Ascending aorta (tissue), 2 donors: ENCODE data around the gene MRFAP1. TPM values are rescaled to one million over a fixed set of nuclear protein-coding genes. Genes with fewer than 3 reads are reported as not detected.

ENCODE experiments used
- DNase-seq, 2 donors: peaks; one replicate each; pipeline ENCODE4 v3.0.0-alpha.2; 2019; ENCODE audit warnings: low spot score in 2 of 2
- H3K27ac ChIP-seq, 2 donors: fragments of 200-600 bp; sonication (generic); one replicate each; pipeline ENCODE4 v1.5.1; 2016 to 2017; ENCODE audit warnings: mild to moderate bottlenecking in 1 of 2
- H3K27me3 ChIP-seq: fragments of 200-600 bp; sonication (generic); one replicate; pipeline ENCODE4 v1.5.1; 2017
- H3K36me3 ChIP-seq, 2 donors: fragments of 200-600 bp; sonication (generic); one replicate each; pipeline ENCODE4 v1.5.1; 2016
- H3K4me1 ChIP-seq, 2 donors: fragments of 200-600 bp; sonication (generic); one replicate each; pipeline ENCODE4 v1.5.1; 2016 to 2017; ENCODE audit warnings: mild to moderate bottlenecking in 1 of 2
- H3K4me3 ChIP-seq, 2 donors: fragments of 200-600 bp; sonication (generic); one replicate each; pipeline ENCODE4 v1.5.1; 2016 to 2017; ENCODE audit warnings: mild to moderate bottlenecking in 1 of 2
- H3K9me3 ChIP-seq, 2 donors: fragments of 200-600 bp; sonication (generic); one replicate each; pipeline ENCODE4 v1.5.1; 2016
- intact Hi-C: fragments of 100-400 bp; cut with DNase I; formaldehyde crosslinking; loops from one replicate; pipeline ENCODE4 v1.15.1; 2023
- total RNA-seq: library from RNA; depleted of rRNA; stranded (reverse); fragments of >200 nt; gene quantifications from one replicate; pipeline ENCODE4 v1.1.0, GENCODE V29; 2016
- TF ChIP-seq, protein P1 (sequence below), 3 experiments: fragments of 200-600 bp in 2 of 3; fragments of 450-650 bp in 1 of 3; sonication (generic) in 2 of 3; IDR thresholded peaks; one replicate each; pipeline ENCODE4 v1.5.1; 2016 to 2019; ENCODE audit warnings: antibody characterized with exemption in 3 of 3, mild to moderate bottlenecking in 1 of 3, moderate library complexity in 1 of 3

Gene MRFAP1
- total RNA-seq, 1 donor from 2014 or later = 109 TPM

DNA sequence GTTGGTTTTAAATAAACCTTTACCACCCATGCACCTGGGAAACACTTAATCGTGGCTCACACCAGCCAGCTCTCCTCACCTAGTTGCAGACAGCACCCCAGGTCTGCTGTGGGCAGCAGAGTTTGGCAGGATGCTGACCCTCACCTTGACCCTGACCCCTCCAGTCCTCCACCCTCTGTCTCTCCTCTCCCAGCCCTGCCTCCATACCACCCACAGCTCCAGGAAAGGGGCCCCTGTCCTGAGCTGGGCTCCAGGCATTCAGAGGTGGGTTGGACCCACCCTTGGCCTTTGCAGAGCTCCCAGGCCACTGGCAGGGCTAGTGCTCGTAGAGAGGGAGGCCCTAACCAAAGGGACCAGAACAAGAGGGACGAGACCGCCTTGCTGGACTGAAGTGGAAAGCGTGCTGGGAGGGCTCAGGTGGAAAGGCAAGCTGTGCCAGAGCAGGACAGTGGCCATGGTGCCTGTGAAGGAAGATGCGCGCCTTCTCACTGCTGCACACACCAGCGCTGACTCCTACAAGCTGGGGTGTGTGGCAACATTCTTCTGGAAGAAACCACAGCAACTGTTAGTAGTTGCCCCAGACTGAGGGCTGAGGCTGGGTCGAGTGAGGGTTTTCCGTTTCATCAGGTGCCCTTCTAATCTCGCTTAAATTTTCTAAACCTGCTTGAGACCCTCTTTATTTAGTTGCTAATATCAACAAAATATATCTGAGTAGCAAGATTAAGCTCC lies 42.5 kb downstream of the MRFAP1 start:
- Histone ChIP-seq H3K4me3 (no peak overlapping the region), H3K27me3 (no peaks in the 10 kb centered on the region), H3K36me3 (peaks cover 0 to 8% of the 10 kb centered on the region in 2 donors), H3K27ac (no peak overlapping the region), H3K9me3 (no peaks in the 10 kb centered on the region), H3K4me1 (no peaks in the 10 kb centered on the region)
- intact Hi-C loops = no loop called here
- no peak for DNase-seq
- TF ChIP-seq, protein P1, sequence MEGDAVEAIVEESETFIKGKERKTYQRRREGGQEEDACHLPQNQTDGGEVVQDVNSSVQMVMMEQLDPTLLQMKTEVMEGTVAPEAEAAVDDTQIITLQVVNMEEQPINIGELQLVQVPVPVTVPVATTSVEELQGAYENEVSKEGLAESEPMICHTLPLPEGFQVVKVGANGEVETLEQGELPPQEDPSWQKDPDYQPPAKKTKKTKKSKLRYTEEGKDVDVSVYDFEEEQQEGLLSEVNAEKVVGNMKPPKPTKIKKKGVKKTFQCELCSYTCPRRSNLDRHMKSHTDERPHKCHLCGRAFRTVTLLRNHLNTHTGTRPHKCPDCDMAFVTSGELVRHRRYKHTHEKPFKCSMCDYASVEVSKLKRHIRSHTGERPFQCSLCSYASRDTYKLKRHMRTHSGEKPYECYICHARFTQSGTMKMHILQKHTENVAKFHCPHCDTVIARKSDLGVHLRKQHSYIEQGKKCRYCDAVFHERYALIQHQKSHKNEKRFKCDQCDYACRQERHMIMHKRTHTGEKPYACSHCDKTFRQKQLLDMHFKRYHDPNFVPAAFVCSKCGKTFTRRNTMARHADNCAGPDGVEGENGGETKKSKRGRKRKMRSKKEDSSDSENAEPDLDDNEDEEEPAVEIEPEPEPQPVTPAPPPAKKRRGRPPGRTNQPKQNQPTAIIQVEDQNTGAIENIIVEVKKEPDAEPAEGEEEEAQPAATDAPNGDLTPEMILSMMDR (IDR thresholded peaks at IDR 0.05) = no peak

DNA sequence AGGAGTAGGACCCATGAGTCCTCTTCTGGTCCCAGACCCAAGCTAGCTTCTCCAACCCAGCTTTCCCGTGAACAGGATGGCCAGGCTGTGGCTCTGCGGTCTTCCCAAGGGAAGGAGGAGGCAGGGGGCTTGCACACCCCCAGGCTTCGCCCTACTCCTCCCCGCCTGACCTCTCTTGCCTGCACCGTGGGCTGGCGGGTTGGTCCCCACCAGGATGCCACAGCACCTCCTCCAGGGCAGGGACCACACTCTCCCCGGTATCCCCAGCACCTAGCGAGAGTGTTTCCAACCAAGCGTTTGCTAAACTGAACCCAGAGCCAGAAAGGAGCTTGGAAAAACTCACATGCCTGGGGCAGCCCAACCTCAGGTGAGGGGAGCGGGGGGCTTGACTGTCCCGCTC lies 44.2 kb downstream of the MRFAP1 start:
- no peaks in the 10 kb centered on the region for H3K9me3 ChIP-seq
- H3K27me3 ChIP-seq = no peaks in the 10 kb centered on the region
- TF ChIP-seq, protein P1 (IDR thresholded peaks at IDR 0.05) = no peak
- H3K36me3 ChIP-seq = peaks cover 0 to 8% of the 10 kb centered on the region in 2 donors
- intact Hi-C loops = no loop called here
- H3K4me3 ChIP-seq = no peak overlapping the region
- no peak overlapping the region for H3K27ac ChIP-seq
- DNase-seq = no peak
- no peaks in the 10 kb centered on the region for H3K4me1 ChIP-seq

DNA sequence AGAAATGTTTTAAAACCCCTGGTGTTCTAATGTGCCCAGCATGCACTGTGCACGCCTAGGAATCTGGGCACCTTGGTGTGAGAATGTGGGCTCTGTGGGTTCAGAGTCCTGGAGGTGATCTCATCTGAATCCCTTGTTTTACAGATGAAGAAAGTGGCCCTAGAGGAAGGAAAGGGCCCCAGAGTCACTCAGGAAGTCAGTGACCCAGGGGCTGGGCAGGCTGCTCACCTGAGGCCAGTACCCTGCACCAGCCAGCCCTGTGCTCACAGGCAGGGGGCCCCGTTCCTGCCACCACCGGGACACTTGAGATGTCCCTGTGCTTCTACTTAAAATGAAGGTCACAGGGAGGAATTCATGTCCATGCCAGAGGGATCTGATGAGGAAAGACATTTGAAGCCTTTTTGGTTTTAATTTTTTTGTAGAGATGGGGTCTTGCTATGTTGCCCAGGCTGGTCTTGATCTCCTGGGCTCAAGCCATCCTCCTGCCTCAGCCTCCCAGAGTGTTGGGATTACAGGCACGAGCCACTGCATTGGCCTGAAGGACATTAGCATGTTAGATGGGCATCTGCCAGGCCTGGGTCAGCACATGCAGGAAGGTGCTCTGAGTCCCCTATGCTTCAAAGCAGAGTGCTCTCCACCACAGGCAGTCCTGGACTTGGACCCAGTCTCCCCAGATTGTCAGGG lies 45.8 kb downstream of the MRFAP1 start:
- H3K36me3 ChIP-seq = no peaks in the 10 kb centered on the region
- intact Hi-C loops = no loop called here
- no peaks in the 10 kb centered on the region for H3K4me1 ChIP-seq
- H3K27ac ChIP-seq = no peak overlapping the region
- TF ChIP-seq, protein P1 (IDR thresholded peaks at IDR 0.05) = no peak
- DNase-seq = no peak
- no peak overlapping the region for H3K4me3 ChIP-seq
- H3K9me3 ChIP-seq = no peaks in the 10 kb centered on the region
- no peaks in the 10 kb centered on the region for H3K27me3 ChIP-seq

DNA sequence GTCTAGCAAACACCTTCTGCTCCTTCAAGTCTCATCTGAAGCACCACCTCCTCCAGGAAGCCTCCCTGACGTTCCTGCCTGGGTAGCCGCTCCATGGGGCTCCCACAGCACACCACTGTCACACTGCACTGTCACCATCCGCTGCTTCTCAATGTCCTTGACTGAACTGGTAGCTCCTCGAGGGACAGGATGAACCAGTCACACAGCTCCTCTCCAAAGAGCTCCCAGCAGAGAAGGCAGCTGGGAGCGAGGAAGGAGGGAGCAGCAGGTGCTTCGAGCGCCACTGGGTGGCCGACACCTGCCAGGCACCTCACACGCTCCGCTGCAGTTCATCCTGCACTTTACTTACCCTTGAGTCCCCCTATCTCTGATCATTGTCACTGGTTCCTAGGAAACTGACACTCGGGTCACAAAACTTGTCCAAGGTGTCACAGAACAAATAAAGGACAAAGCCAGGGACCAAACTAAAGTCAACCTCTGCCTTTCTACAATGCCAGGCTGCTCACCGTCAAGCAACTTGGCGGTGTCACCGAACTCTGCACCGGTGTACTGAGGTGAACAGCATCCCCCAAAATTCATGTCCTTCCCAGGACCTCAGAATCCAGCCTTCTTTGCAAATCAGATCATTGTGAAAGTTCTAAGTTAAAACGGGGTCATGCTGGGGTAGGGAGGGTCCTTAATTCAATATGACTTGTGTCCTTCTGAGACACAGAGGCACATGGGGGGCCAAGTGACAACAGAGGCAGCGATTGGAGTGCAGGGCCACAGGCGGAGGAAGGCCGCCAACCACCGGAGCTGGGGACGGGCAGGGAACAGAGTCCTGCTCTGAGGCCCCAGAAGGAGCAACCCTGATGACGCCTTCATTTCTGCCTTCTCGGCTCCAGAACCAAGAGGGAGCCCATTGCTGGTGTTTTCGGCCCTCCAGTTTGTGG lies 47.7 kb downstream of the MRFAP1 start:
- TF ChIP-seq, protein P1 (IDR thresholded peaks at IDR 0.05) = no peak
- DNase-seq = no peak
- Histone ChIP-seq H3K27me3 (no peaks in the 10 kb centered on the region), H3K9me3 (no peaks in the 10 kb centered on the region), H3K36me3 (no peaks in the 10 kb centered on the region), H3K4me3 (no peak overlapping the region), H3K27ac (no peak overlapping the region), H3K4me1 (no peaks in the 10 kb centered on the region)
- intact Hi-C loops = no loop called here

DNA sequence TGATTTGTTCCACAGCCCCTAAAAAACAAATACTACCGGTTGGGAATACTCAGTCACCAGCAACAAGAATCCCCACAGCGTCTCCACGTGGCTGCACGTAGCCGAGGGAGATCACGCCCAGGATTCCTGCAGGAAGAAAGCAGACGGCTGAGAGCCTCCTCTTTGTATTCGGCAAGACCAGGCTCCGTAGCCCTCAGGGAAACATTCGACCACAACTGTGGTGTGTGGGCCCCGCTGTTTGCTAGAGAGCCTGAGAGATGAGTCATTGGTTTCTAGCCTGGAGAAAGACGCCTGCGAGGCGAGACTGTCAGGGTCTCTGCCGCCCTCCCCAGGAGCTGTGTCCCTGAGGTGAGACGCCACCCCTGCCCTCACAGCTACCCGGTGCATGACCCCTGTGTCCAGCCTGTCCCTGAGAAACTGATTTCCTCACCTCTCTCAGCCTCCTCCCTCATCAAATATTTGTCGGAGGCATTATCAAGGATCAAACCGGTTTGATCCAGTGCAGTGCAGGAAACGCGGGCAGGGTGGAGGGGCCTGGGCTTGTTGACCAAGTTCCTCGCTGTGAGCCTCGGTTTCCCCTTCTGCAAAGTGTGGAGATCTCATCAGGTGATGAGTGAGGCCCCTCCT lies 48.5 kb downstream of the MRFAP1 start:
- Histone ChIP-seq H3K36me3 (no peaks in the 10 kb centered on the region), H3K9me3 (no peaks in the 10 kb centered on the region), H3K4me1 (no peaks in the 10 kb centered on the region), H3K27me3 (no peaks in the 10 kb centered on the region), H3K27ac (no peak overlapping the region), H3K4me3 (no peak overlapping the region)
- TF ChIP-seq, protein P1 (IDR thresholded peaks at IDR 0.05) = no peak
- DNase-seq = peak in 1 of 2 donors; percentile 73
- intact Hi-C loops = no loop called here
